ENCODE data around the gene LPAR1.

- TF ChIP-seq CTCF (IDR thresholded peaks at IDR 0.05) = no peak
- TF ChIP-seq REST (IDR thresholded peaks at IDR 0.05; ENCODE audit: insufficient read depth in 1 of 2, low read depth in 2 of 2, low read length in 1 of 2) = no peak
Measured at GRCh38 chr9:111051400-111051799, 13.1 kb upstream of the LPAR1 start.

Data from Panc1 (cell line).